ENCODE results near the gene GARIN5B.

GARIN5B gene

GRCh38 chr19:55312621-55313512 lies 50.2 kb downstream of the GARIN5B start:
- Histone ChIP-seq H3K36me3 (replicated peaks; ENCODE audit: insufficient read depth, low read length) (no peaks in the 10 kb centered on the region), H3K9me2 (replicated peaks; ENCODE audit: insufficient read depth, low read length) (no peaks in the 10 kb centered on the region), H3K27ac (ENCODE audit: low read length) (no peak overlapping the region), H3K4me3 (ENCODE audit: low read length) (no peak overlapping the region), H4K20me1 (ENCODE audit: insufficient read depth, low read length) (no peaks in the 10 kb centered on the region), H3F3A (ENCODE audit: insufficient read depth, low read length) (peaks cover 4% of the 10 kb centered on the region), H3K79me2 (ENCODE audit: low read length) (peaks cover 5% of the 10 kb centered on the region; the same call in 1 of the 2 replicates), H3K9ac (ENCODE audit: low read length) (no peak overlapping the region), H3K4me2 (ENCODE audit: low read depth, low read length) (no peak overlapping the region), H3K27me3 (replicated peaks; ENCODE audit: insufficient read depth, low read length) (no peaks in the 10 kb centered on the region), H3K4me1 (ENCODE audit: low read length) (peaks cover 5% of the 10 kb centered on the region; the same call in 1 of the 2 replicates), H2AFZ (ENCODE audit: low read length) (no peak overlapping the region), H3K9me3 (replicated peaks; ENCODE audit: insufficient read depth, low read length) (no peaks in the 10 kb centered on the region)
- TF ChIP-seq EZH2phosphoT487 (IDR thresholded peaks at IDR 0.05; ENCODE audit: low read length) (no peak), CTCF (IDR thresholded peaks at IDR 0.05; ENCODE audit: low read length) (no peak), EZH2 (optimal IDR thresholded peaks at IDR 0.05; ENCODE audit: low read depth, low read length) (no peak)
- DNase-seq = no peak

- no peaks in the 10 kb centered on the region for H4K20me1 ChIP-seq (ENCODE audit: insufficient read depth, low read length)
- no peaks in the 10 kb centered on the region for H3K27me3 ChIP-seq (replicated peaks; ENCODE audit: insufficient read depth, low read length)
- peaks cover 5% of the 10 kb centered on the region; the same call in 1 of the 2 replicates for H3K79me2 ChIP-seq (ENCODE audit: low read length)
- no peaks in the 10 kb centered on the region for H3K9me3 ChIP-seq (replicated peaks; ENCODE audit: insufficient read depth, low read length)
- peaks cover 8% of the 10 kb centered on the region for H3F3A ChIP-seq (ENCODE audit: insufficient read depth, low read length)
- DNase-seq = no peak
- H3K9me2 ChIP-seq (replicated peaks; ENCODE audit: insufficient read depth, low read length) = no peaks in the 10 kb centered on the region
- H3K9ac ChIP-seq (ENCODE audit: low read length) = no peak overlapping the region
- H3K4me1 ChIP-seq (ENCODE audit: low read length) = peaks cover 11% of the 10 kb centered on the region
- no peaks in the 10 kb centered on the region for H3K36me3 ChIP-seq (replicated peaks; ENCODE audit: insufficient read depth, low read length)
- no peak overlapping the region for H3K27ac ChIP-seq (ENCODE audit: low read length)
- no peak for TF ChIP-seq EZH2 (optimal IDR thresholded peaks at IDR 0.05; ENCODE audit: low read depth, low read length)
- no peak for TF ChIP-seq EZH2phosphoT487 (IDR thresholded peaks at IDR 0.05; ENCODE audit: low read length)
- TF ChIP-seq CTCF (IDR thresholded peaks at IDR 0.05; ENCODE audit: low read length) = no peak
- H3K4me2 ChIP-seq (ENCODE audit: low read depth, low read length) = no peak overlapping the region
- no peak overlapping the region for H2AFZ ChIP-seq (ENCODE audit: low read length)
- H3K4me3 ChIP-seq (ENCODE audit: low read length) = no peak overlapping the region
Measured at GRCh38 chr19:55311797-55312196, 51.3 kb downstream of the GARIN5B start.

GRCh38 chr19:55311397-55311796 lies 51.7 kb downstream of the GARIN5B start:
- no peaks in the 10 kb centered on the region for H4K20me1 ChIP-seq (ENCODE audit: insufficient read depth, low read length)
- no peak overlapping the region for H3K4me2 ChIP-seq (ENCODE audit: low read depth, low read length)
- no peak overlapping the region for H3K27ac ChIP-seq (ENCODE audit: low read length)

More at GRCh38 chr19:55311397-55311796, 51.7 kb downstream of the GARIN5B start:
- DNase-seq = no peak
- no peak for TF ChIP-seq EZH2phosphoT487 (IDR thresholded peaks at IDR 0.05; ENCODE audit: low read length)
- TF ChIP-seq CTCF (IDR thresholded peaks at IDR 0.05; ENCODE audit: low read length) = no peak
- TF ChIP-seq EZH2 (optimal IDR thresholded peaks at IDR 0.05; ENCODE audit: low read depth, low read length) = no peak
- H3K27me3 ChIP-seq (replicated peaks; ENCODE audit: insufficient read depth, low read length) = no peaks in the 10 kb centered on the region
- H3K79me2 ChIP-seq (ENCODE audit: low read length) = peaks cover 5% of the 10 kb centered on the region; the same call in 1 of the 2 replicates
- peaks cover 14% of the 10 kb centered on the region for H3K4me1 ChIP-seq (ENCODE audit: low read length)
- no peaks in the 10 kb centered on the region for H3K9me2 ChIP-seq (replicated peaks; ENCODE audit: insufficient read depth, low read length)
- no peak overlapping the region for H3K4me3 ChIP-seq (ENCODE audit: low read length)
- H3K36me3 ChIP-seq (replicated peaks; ENCODE audit: insufficient read depth, low read length) = no peaks in the 10 kb centered on the region
- no peaks in the 10 kb centered on the region for H3K9me3 ChIP-seq (replicated peaks; ENCODE audit: insufficient read depth, low read length)
- H3F3A ChIP-seq (ENCODE audit: insufficient read depth, low read length) = peaks cover 12% of the 10 kb centered on the region
- H3K9ac ChIP-seq (ENCODE audit: low read length) = no peak overlapping the region
- no peak overlapping the region for H2AFZ ChIP-seq (ENCODE audit: low read length)
